DOHH2 (cell line): ENCODE measurements around the gene PTGES3L.

Experiments used
- EZH2phosphoT487 ChIP-seq: fragments of 200-600 bp; sonication (generic); IDR thresholded peaks from 2 replicates; pipeline ENCODE4 v1.6.1; 2017; ENCODE audit warnings: borderline replicate concordance, mild to moderate bottlenecking, antibody characterized with exemption, low read length, moderate library complexity, mixed read lengths
- TF ChIP-seq, protein P1 (sequence below): fragments of 200-600 bp; sonication (generic); IDR thresholded peaks from one replicate; pipeline ENCODE4 v1.5.1; 2014; ENCODE audit warnings: antibody characterized with exemption, mild to moderate bottlenecking, low read depth, low read length; ENCODE audit not compliant: poor library complexity, severe bottlenecking

DNA sequence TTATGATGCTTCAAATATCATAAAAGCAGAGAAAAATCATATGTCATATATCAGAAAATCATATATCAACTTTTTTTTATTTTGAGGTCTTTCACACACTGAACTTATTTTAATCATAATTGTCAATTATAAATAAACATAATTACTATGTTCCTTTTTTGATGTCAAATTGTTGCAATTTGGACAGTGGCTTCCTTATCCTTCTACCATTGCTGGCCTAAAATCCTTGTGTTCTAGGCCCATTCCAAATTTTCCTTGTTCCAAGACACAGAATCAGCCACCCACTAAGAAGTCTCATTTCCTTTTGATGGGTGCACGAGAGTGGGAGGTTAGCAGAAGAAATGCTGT is 50.4 kb downstream of the PTGES3L start:
- TF ChIP-seq, protein P1, sequence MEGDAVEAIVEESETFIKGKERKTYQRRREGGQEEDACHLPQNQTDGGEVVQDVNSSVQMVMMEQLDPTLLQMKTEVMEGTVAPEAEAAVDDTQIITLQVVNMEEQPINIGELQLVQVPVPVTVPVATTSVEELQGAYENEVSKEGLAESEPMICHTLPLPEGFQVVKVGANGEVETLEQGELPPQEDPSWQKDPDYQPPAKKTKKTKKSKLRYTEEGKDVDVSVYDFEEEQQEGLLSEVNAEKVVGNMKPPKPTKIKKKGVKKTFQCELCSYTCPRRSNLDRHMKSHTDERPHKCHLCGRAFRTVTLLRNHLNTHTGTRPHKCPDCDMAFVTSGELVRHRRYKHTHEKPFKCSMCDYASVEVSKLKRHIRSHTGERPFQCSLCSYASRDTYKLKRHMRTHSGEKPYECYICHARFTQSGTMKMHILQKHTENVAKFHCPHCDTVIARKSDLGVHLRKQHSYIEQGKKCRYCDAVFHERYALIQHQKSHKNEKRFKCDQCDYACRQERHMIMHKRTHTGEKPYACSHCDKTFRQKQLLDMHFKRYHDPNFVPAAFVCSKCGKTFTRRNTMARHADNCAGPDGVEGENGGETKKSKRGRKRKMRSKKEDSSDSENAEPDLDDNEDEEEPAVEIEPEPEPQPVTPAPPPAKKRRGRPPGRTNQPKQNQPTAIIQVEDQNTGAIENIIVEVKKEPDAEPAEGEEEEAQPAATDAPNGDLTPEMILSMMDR = no peak
- no peak for TF ChIP-seq EZH2phosphoT487
